Activated CD4-positive, alpha-beta T cell treated with anti-CD3 and anti-CD28 coated beads for 36 hours (primary cell): ENCODE data around the gene GJE1. TPM values are rescaled to one million over a fixed set of nuclear protein-coding genes. Genes with fewer than 3 reads are reported as not detected.

Experiments used
- ATAC-seq: fragments of 200-7000 bp; cut with Tn5 transposase; one replicate; pipeline ENCODE4 v1.10.0; 2021; ENCODE audit warnings: mild to moderate bottlenecking, moderate library complexity
- CTCF ChIA-PET: fragments of 350-600 bp; sonication (Branson Sonifier 250); formaldehyde crosslinking; loops from one replicate; lab custom pipeline; 2021; ENCODE audit warnings: antibody characterized with exemption; lab: Charles Lee
- POLR2A ChIA-PET: fragments of 350-600 bp; sonication (Branson Sonifier 250); formaldehyde crosslinking; loops from one replicate; lab custom pipeline; 2021; ENCODE audit warnings: antibody characterized with exemption, inconsistent platforms; lab: Charles Lee
- DNase-seq: peaks from one replicate; pipeline ENCODE4 v3.0.0-alpha.2; 2020
- H3K27ac Mint-ChIP-seq: one replicate; pipeline ENCODE4 v1.8.0; 2021; ENCODE audit warnings: mixed read lengths
- H3K27me3 Mint-ChIP-seq: one replicate; pipeline ENCODE4 v1.8.0; 2021; ENCODE audit warnings: mixed read lengths
- H3K36me3 Mint-ChIP-seq: one replicate; pipeline ENCODE4 v1.8.0; 2021; ENCODE audit warnings: low read depth, mixed read lengths
- H3K4me1 Mint-ChIP-seq: one replicate; pipeline ENCODE4 v1.8.0; 2021; ENCODE audit warnings: mixed read lengths
- H3K4me3 Mint-ChIP-seq: one replicate; pipeline ENCODE4 v1.8.0; 2021; ENCODE audit warnings: mild to moderate bottlenecking, moderate library complexity, mixed read lengths
- H3K9me3 Mint-ChIP-seq: one replicate; pipeline ENCODE4 v1.8.0; 2021; ENCODE audit warnings: low read depth, mixed read lengths
- intact Hi-C, 2 experiments: fragments of 100-400 bp; cut with DNase I in 1 of 2; cut with micrococcal nuclease in 1 of 2; formaldehyde crosslinking; loops; one replicate each; pipeline versions ENCODE4 v1.14.2 to v1.15.1; 2022 to 2024; cut with DNase I, micrococcal nuclease
- total RNA-seq, 2 experiments: library from RNA; stranded (reverse); gene quantifications; one replicate each; pipeline ENCODE4 v1.2.3, GENCODE V29; 2021

GJE1 gene
- total RNA-seq, 2 experiments from 2014 or later, result not detected

DNA sequence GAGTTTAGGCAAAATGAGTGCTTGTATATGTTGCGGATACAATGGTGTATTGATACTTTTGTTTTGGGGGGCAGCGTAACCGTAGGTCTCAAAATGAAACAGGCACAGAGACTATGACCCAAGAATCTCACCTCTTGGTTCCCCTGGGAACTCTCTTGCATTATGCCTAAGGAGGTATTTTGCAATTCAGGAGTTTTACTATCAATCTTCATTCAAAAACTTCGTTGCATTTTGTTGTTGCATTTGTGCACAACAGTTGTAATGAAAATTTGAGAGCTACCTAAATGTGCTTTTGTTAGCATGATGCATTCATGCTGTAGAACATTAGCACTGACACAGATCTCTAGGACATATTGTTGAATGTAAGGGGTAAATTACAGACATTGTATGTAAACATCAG is 32.5 kb downstream of the GJE1 start:
- no peak overlapping the region for H3K4me3 Mint-ChIP-seq
- H3K36me3 Mint-ChIP-seq, result peaks cover 14% of the 10 kb centered on the region
- peaks cover 16% of the 10 kb centered on the region for H3K4me1 Mint-ChIP-seq
- DNase-seq, result no peak
- intact Hi-C loops, result no loop called here
- ChIA-PET CTCF (interaction anchor here (1.0 to 2.8 kb wide), 3 partner anchors 9 to 43 kb away, joined by 5 to 20 read pairs (median 7); partner anchors contain the start of gene NMBR), POLR2A (no interaction called here)
- no peaks in the 10 kb centered on the region for H3K27me3 Mint-ChIP-seq
- no peak overlapping the region for H3K27ac Mint-ChIP-seq
- ATAC-seq, result no peak
- H3K9me3 Mint-ChIP-seq, result no peaks in the 10 kb centered on the region

DNA sequence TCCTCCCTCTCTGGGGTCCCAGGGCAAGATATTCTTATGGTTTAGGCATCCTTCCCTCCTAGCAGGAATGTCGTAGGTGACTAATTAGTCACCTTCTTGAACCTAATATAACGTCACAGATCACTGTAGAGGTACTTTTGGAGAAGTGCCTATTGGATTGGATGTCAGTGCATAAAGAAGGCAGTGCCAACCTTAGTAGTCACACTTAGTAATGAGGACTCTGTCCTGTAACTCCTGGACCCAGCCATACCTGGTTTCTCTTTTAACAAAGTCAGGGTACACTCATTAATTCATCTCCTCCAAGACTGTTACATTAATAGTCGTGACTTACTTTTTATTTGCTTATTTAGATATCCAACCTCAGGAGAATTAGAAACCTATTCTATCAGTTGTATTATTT is 34.3 kb downstream of the GJE1 start:
- peaks cover 11% of the 10 kb centered on the region for H3K4me1 Mint-ChIP-seq

GRCh38 chr6:142167486-142167885 is 34.8 kb downstream of the GJE1 start:
- DNase-seq (no peak), ATAC-seq (no peak)
- H3K27ac Mint-ChIP-seq, result no peak overlapping the region
- ChIA-PET POLR2A (no interaction called here), CTCF (interaction anchor here (0.6 to 1.4 kb wide), 2 partner anchors 11 to 21 kb away, joined by 3 to 5 read pairs; partner anchors contain the start of gene NMBR)
- no peaks in the 10 kb centered on the region for H3K27me3 Mint-ChIP-seq
- H3K36me3 Mint-ChIP-seq, result peaks cover 28% of the 10 kb centered on the region
- intact Hi-C loops, result no loop called here
- H3K4me1 Mint-ChIP-seq, result peaks cover 7% of the 10 kb centered on the region
- H3K4me3 Mint-ChIP-seq, result no peak overlapping the region
- H3K9me3 Mint-ChIP-seq, result no peaks in the 10 kb centered on the region

More for the DNA sequence above, 34.3 kb downstream of the GJE1 start:
- Mint-ChIP-seq H3K27me3 (no peaks in the 10 kb centered on the region), H3K9me3 (no peaks in the 10 kb centered on the region), H3K36me3 (peaks cover 24% of the 10 kb centered on the region), H3K4me3 (no peak overlapping the region), H3K27ac (no peak overlapping the region)
- POLR2A ChIA-PET, result no interaction called here
- CTCF ChIA-PET, result interaction anchor here (1.4 kb wide), 1 partner anchor 11 kb away, joined by 5 read pairs; no protein-coding TSS in a partner anchor
- ATAC-seq (no peak), DNase-seq (no peak)
- intact Hi-C loops, result no loop called here

- Mint-ChIP-seq H3K27me3 (no peaks in the 10 kb centered on the region), H3K9me3 (no peaks in the 10 kb centered on the region), H3K4me3 (no peak overlapping the region), H3K36me3 (peaks cover 60% of the 10 kb centered on the region), H3K4me1 (no peaks in the 10 kb centered on the region), H3K27ac (no peak overlapping the region)
- DNase-seq (no peak), ATAC-seq (no peak)
- CTCF ChIA-PET, result interaction anchor here (0.9 to 1.5 kb wide), 3 partner anchors 16 to 37 kb away, joined by 3 to 6 read pairs (median 3); no protein-coding TSS in a partner anchor
- POLR2A ChIA-PET, result no interaction called here
- intact Hi-C loops, result no loop called here
Observed at GRCh38 chr6:142171351-142171750, 38.6 kb downstream of the GJE1 start.

DNA sequence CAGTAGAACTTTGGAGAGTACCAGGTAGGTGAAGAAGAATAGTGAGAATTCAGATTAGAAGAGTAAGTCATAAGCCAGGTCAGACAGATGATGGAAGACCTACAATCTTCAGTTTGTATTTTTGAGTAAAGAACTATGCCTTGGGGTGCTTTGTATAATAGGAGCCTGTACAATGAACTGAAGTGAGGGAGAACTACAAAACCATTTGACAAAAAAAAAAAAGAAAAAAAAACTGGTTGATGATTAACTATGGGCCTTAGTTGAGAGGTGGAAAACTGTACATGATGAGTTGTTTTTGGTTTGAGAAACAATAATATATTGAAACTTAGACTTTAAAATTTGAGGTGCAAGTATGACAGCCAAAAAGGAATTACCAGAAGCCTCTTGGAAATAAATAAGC is 40.0 kb downstream of the GJE1 start:
- Mint-ChIP-seq H3K9me3 (peaks cover 8% of the 10 kb centered on the region), H3K4me1 (no peaks in the 10 kb centered on the region), H3K27ac (no peak overlapping the region), H3K4me3 (no peak overlapping the region), H3K27me3 (no peaks in the 10 kb centered on the region), H3K36me3 (peaks cover 62% of the 10 kb centered on the region)
- ChIA-PET CTCF (no interaction called here), POLR2A (no interaction called here)
- DNase-seq (no peak), ATAC-seq (no peak)
- intact Hi-C loops, result no loop called here

- POLR2A ChIA-PET, result no interaction called here
- Mint-ChIP-seq H3K27ac (no peak overlapping the region), H3K9me3 (peaks cover 13% of the 10 kb centered on the region), H3K36me3 (peaks cover 67% of the 10 kb centered on the region), H3K27me3 (no peaks in the 10 kb centered on the region), H3K4me3 (no peak overlapping the region), H3K4me1 (no peaks in the 10 kb centered on the region)
- no peak for ATAC-seq
- intact Hi-C loops, result no loop called here
- DNase-seq, result no peak
- CTCF ChIA-PET, result no interaction called here
Observed at GRCh38 chr6:142173980-142174379, 41.3 kb downstream of the GJE1 start.

- Mint-ChIP-seq H3K27ac (no peak overlapping the region), H3K4me1 (no peaks in the 10 kb centered on the region), H3K9me3 (peaks cover 13% of the 10 kb centered on the region), H3K36me3 (peaks cover 67% of the 10 kb centered on the region), H3K27me3 (no peaks in the 10 kb centered on the region), H3K4me3 (no peak overlapping the region)
- intact Hi-C loops, result no loop called here
- ChIA-PET CTCF (interaction anchor here (1.3 kb wide), 1 partner anchor 18 kb away, joined by 3 read pairs; no protein-coding TSS in a partner anchor), POLR2A (no interaction called here)
- DNase-seq (no peak), ATAC-seq (no peak)
Observed at GRCh38 chr6:142174703-142175102, 42.0 kb downstream of the GJE1 start.

DNA sequence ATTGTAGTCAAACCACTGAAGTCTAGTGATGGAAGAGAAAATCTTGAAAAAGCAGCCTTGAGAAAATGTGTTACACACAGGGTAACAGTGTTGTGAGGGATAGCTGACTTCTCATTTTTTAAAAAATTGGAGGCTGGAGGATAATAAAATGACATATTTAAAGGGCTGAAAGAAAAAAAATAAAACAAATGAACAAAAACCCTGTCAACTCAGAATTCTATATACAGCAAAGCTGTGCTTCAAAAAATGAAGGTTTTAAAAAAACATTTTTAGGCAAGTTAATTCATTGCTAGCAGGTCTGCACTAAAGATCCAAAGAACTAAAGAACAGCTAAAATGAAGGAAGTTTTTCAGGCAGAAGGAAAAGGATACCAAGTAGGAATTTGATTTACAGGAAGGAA is 45.4 kb downstream of the GJE1 start:
- Mint-ChIP-seq H3K27me3 (no peaks in the 10 kb centered on the region), H3K9me3 (peaks cover 13% of the 10 kb centered on the region), H3K36me3 (peaks cover 57% of the 10 kb centered on the region), H3K4me1 (peaks cover 2% of the 10 kb centered on the region), H3K27ac (no peak overlapping the region), H3K4me3 (no peak overlapping the region)
- ATAC-seq, result no peak
- ChIA-PET CTCF (interaction anchor here (0.6 to 1.3 kb wide), 4 partner anchors 9 to 531 kb away, joined by 3 to 4 read pairs (median 3); no protein-coding TSS in a partner anchor), POLR2A (no interaction called here)
- DNase-seq, result no peak
- intact Hi-C loops, result no loop called here

DNA sequence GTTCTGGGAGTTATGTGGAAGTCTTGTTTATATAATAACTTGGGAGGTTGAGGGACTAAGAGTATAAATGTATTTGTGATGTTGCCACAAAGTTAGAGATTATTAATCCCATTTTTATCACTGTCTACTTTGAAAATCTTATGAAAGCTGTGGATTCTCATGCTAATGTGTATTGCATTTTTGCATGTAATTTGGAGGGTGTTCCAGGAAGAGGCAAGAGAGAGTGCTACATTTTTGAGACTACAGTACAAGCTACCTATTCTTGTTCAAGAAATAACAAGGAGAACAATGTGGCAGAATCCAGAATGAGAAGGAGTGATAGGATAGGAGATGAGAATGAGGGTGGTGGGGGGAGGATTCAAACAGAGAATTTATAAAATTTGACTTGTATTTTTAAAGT is 49.3 kb downstream of the GJE1 start:
- intact Hi-C loops, result no loop called here
- DNase-seq (no peak), ATAC-seq (no peak)
- no peak overlapping the region for H3K4me3 Mint-ChIP-seq
- H3K36me3 Mint-ChIP-seq, result peaks cover 27% of the 10 kb centered on the region
- H3K4me1 Mint-ChIP-seq, result peaks cover 2% of the 10 kb centered on the region
- CTCF ChIA-PET, result interaction anchor here (0.8 to 1.9 kb wide), 4 partner anchors 14 to 35 kb away, joined by 3 to 11 read pairs (median 6); partner anchors contain the start of genes NMBR and VTA1
- H3K27me3 Mint-ChIP-seq, result no peaks in the 10 kb centered on the region
- H3K27ac Mint-ChIP-seq, result no peak overlapping the region
- H3K9me3 Mint-ChIP-seq, result peaks cover 10% of the 10 kb centered on the region
- POLR2A ChIA-PET, result no interaction called here

DNA sequence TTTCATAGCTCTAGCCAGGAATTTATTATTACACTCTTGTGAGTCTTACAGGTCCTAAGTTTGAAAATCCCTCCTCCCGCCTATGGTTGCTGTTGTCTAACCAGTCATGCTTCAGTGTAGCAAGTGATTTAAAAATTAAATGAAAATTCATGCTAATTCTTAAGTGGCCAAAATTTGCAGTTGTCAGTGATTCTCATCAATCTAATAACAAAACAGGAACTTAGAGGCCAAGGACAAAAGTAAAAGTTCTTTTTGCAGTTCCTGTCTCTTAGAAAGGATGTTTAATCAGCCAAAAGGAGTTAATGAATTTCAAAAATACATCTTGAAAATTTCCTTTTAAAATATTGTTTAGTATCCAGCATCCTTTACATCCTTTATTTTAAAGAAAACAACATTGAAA is 50.6 kb downstream of the GJE1 start:
- ChIA-PET CTCF (interaction anchor here (0.6 to 1.9 kb wide), 3 partner anchors 25 to 234 kb away, joined by 3 to 11 read pairs (median 6); no protein-coding TSS in a partner anchor), POLR2A (no interaction called here)
- no peak for ATAC-seq
- Mint-ChIP-seq H3K36me3 (peaks cover 15% of the 10 kb centered on the region), H3K27me3 (no peaks in the 10 kb centered on the region), H3K4me3 (no peak overlapping the region), H3K4me1 (peaks cover 2% of the 10 kb centered on the region), H3K9me3 (no peaks in the 10 kb centered on the region), H3K27ac (no peak overlapping the region)
- intact Hi-C loops, result no loop called here
- DNase-seq, result no peak

GRCh38 chr6:142184307-142184706 is 51.6 kb downstream of the GJE1 start:
- ChIA-PET CTCF (no interaction called here), POLR2A (no interaction called here)
- no peak overlapping the region for H3K27ac Mint-ChIP-seq
- H3K9me3 Mint-ChIP-seq, result no peaks in the 10 kb centered on the region
- intact Hi-C loops, result no loop called here
- peaks cover 2% of the 10 kb centered on the region for H3K4me1 Mint-ChIP-seq
- no peak for DNase-seq
- H3K27me3 Mint-ChIP-seq, result no peaks in the 10 kb centered on the region
- H3K36me3 Mint-ChIP-seq, result peaks cover 13% of the 10 kb centered on the region
- no peak overlapping the region for H3K4me3 Mint-ChIP-seq
- ATAC-seq, result no peak
